ENCODE data around the gene NAA80. TPM values are rescaled to one million over a fixed set of nuclear protein-coding genes. Genes with fewer than 3 reads are reported as not detected.
"Not testable (repeated sequence)": the region's sequence is repeated elsewhere in the genome, so short reads cannot be mapped to it uniquely, and the experiment has no call there.

The NAA80 gene
- total RNA-seq, 1 donor from 2014 or later = 6.3 TPM

GRCh38 chr3:50316657-50317242 is 17.5 kb upstream of the NAA80 start:
- no peak overlapping the region for H2AFZ ChIP-seq (ENCODE audit: low read depth, low read length)
- H3K27ac ChIP-seq (ENCODE audit: low read depth, low read length) = no peak overlapping the region
- peak overlapping the region; percentile 55 for H3K4me2 ChIP-seq (ENCODE audit: low read length)
- H3K4me1 Mint-ChIP-seq (ENCODE audit: low read depth, unreplicated experiment) = peaks cover 16% of the 10 kb centered on the region
- H3K4me1 ChIP-seq (ENCODE audit: insufficient read depth, low read length) = peaks cover 24% of the 10 kb centered on the region
- peaks cover 22% of the 10 kb centered on the region for H3K36me3 Mint-ChIP-seq (ENCODE audit: low read depth, unreplicated experiment)
- FAIRE-seq (no peak), DNase-seq (ENCODE audit: low read depth) (peak; percentile 65)
- no peaks in the 10 kb centered on the region for H3K27me3 Mint-ChIP-seq (ENCODE audit: low read depth, unreplicated experiment)
- H3K9ac ChIP-seq (ENCODE audit: low read length) = peak overlapping the region; percentile 29
- H3K27ac Mint-ChIP-seq (ENCODE audit: unreplicated experiment) = no peak overlapping the region
- H3K27me3 ChIP-seq (ENCODE audit: insufficient read depth, low read length) = no peaks in the 10 kb centered on the region
- H3K4me3 Mint-ChIP-seq (ENCODE audit: unreplicated experiment) = no peak overlapping the region
- no peaks in the 10 kb centered on the region for H3K9me3 ChIP-seq (ENCODE audit: insufficient read depth, low read depth, low read length)
- no peak overlapping the region for H3K4me3 ChIP-seq (ENCODE audit: insufficient read depth, low read depth, low read length)
- H3K36me3 ChIP-seq (ENCODE audit: insufficient read depth, low read length) = peaks cover 8% of the 10 kb centered on the region
- H3K79me2 ChIP-seq (ENCODE audit: insufficient read depth, low read length) = peaks cover 40% of the 10 kb centered on the region
- no peaks in the 10 kb centered on the region for H3K9me3 Mint-ChIP-seq (ENCODE audit: unreplicated experiment)
- TF ChIP-seq EZH2 (IDR thresholded peaks at IDR 0.05; ENCODE audit: insufficient read depth, low read length) (no peak), CTCF (IDR thresholded peaks at IDR 0.05; ENCODE audit: insufficient read depth, low read depth, low read length) (no peak)
- peaks cover 58% of the 10 kb centered on the region for H4K20me1 ChIP-seq (ENCODE audit: insufficient read depth, low read length)

- Histone ChIP-seq H2AFZ (ENCODE audit: low read depth, low read length) (no peak overlapping the region), H4K20me1 (ENCODE audit: insufficient read depth, low read length) (peaks cover 48% of the 10 kb centered on the region), H3K27ac (ENCODE audit: low read depth, low read length) (no peak overlapping the region), H3K9ac (ENCODE audit: low read length) (no peak overlapping the region), H3K27me3 (ENCODE audit: insufficient read depth, low read length) (no peaks in the 10 kb centered on the region), H3K36me3 (ENCODE audit: insufficient read depth, low read length) (peaks cover 8% of the 10 kb centered on the region), H3K9me3 (ENCODE audit: insufficient read depth, low read depth, low read length) (no peaks in the 10 kb centered on the region), H3K4me3 (ENCODE audit: insufficient read depth, low read depth, low read length) (no peak overlapping the region), H3K79me2 (ENCODE audit: insufficient read depth, low read length) (peaks cover 27% of the 10 kb centered on the region), H3K4me1 (ENCODE audit: insufficient read depth, low read length) (peaks cover 14% of the 10 kb centered on the region), H3K4me2 (ENCODE audit: low read length) (no peak overlapping the region)
- Mint-ChIP-seq H3K27me3 (ENCODE audit: low read depth, unreplicated experiment) (no peaks in the 10 kb centered on the region), H3K4me3 (ENCODE audit: unreplicated experiment) (no peak overlapping the region), H3K36me3 (ENCODE audit: low read depth, unreplicated experiment) (peaks cover 19% of the 10 kb centered on the region), H3K9me3 (ENCODE audit: unreplicated experiment) (peaks cover under 1% of the 10 kb centered on the region), H3K4me1 (ENCODE audit: low read depth, unreplicated experiment) (peaks cover 11% of the 10 kb centered on the region), H3K27ac (ENCODE audit: unreplicated experiment) (no peak overlapping the region)
- DNase-seq (ENCODE audit: low read depth) (no peak), FAIRE-seq (no peak)
- no peak for TF ChIP-seq CTCF (IDR thresholded peaks at IDR 0.05; ENCODE audit: insufficient read depth, low read depth, low read length)
- TF ChIP-seq EZH2 (IDR thresholded peaks at IDR 0.05; ENCODE audit: insufficient read depth, low read length) = no peak
These were observed 15.6 kb upstream of the NAA80 start for GRCh38 chr3:50314816-50315215.

GRCh38 chr3:50314342-50314741 is 15.1 kb upstream of the NAA80 start:
- Mint-ChIP-seq H3K27ac (ENCODE audit: unreplicated experiment) (no peak overlapping the region), H3K27me3 (ENCODE audit: low read depth, unreplicated experiment) (no peaks in the 10 kb centered on the region), H3K4me1 (ENCODE audit: low read depth, unreplicated experiment) (peaks cover 8% of the 10 kb centered on the region), H3K36me3 (ENCODE audit: low read depth, unreplicated experiment) (peaks cover 21% of the 10 kb centered on the region), H3K4me3 (ENCODE audit: unreplicated experiment) (no peak overlapping the region), H3K9me3 (ENCODE audit: unreplicated experiment) (peaks cover 1% of the 10 kb centered on the region)
- Histone ChIP-seq H3K4me2 (ENCODE audit: low read length) (no peak overlapping the region), H3K79me2 (ENCODE audit: insufficient read depth, low read length) (peaks cover 22% of the 10 kb centered on the region), H3K27ac (ENCODE audit: low read depth, low read length) (no peak overlapping the region), H3K4me3 (ENCODE audit: insufficient read depth, low read depth, low read length) (no peak overlapping the region), H3K36me3 (ENCODE audit: insufficient read depth, low read length) (peaks cover 8% of the 10 kb centered on the region), H3K9me3 (ENCODE audit: insufficient read depth, low read depth, low read length) (no peaks in the 10 kb centered on the region), H3K9ac (ENCODE audit: low read length) (no peak overlapping the region), H2AFZ (ENCODE audit: low read depth, low read length) (no peak overlapping the region), H3K4me1 (ENCODE audit: insufficient read depth, low read length) (peaks cover 14% of the 10 kb centered on the region), H4K20me1 (ENCODE audit: insufficient read depth, low read length) (peaks cover 43% of the 10 kb centered on the region), H3K27me3 (ENCODE audit: insufficient read depth, low read length) (no peaks in the 10 kb centered on the region)
- TF ChIP-seq EZH2 (IDR thresholded peaks at IDR 0.05; ENCODE audit: insufficient read depth, low read length) (no peak), CTCF (IDR thresholded peaks at IDR 0.05; ENCODE audit: insufficient read depth, low read depth, low read length) (no peak)
- no peak for DNase-seq (ENCODE audit: low read depth)
- no peak for FAIRE-seq

GRCh38 chr3:50312041-50312440 is 12.8 kb upstream of the NAA80 start:
- H3K36me3 Mint-ChIP-seq (ENCODE audit: low read depth, unreplicated experiment) = peaks cover 14% of the 10 kb centered on the region
- H3K4me1 ChIP-seq (ENCODE audit: insufficient read depth, low read length); H3K79me2 ChIP-seq (ENCODE audit: insufficient read depth, low read length); H3K27me3 Mint-ChIP-seq (ENCODE audit: low read depth, unreplicated experiment); H3K4me1 Mint-ChIP-seq (ENCODE audit: low read depth, unreplicated experiment); H3K4me3 ChIP-seq (ENCODE audit: insufficient read depth, low read depth, low read length); H3K9me3 ChIP-seq (ENCODE audit: insufficient read depth, low read depth, low read length); H3K27ac ChIP-seq (ENCODE audit: low read depth, low read length); H2AFZ ChIP-seq (ENCODE audit: low read depth, low read length); H3K36me3 ChIP-seq (ENCODE audit: insufficient read depth, low read length); H3K4me2 ChIP-seq (ENCODE audit: low read length); H3K27me3 ChIP-seq (ENCODE audit: insufficient read depth, low read length); FAIRE-seq; DNase-seq (ENCODE audit: low read depth); H3K4me3 Mint-ChIP-seq (ENCODE audit: unreplicated experiment); H3K9me3 Mint-ChIP-seq (ENCODE audit: unreplicated experiment); H3K27ac Mint-ChIP-seq (ENCODE audit: unreplicated experiment); H3K9ac ChIP-seq (ENCODE audit: low read length): not testable (repeated sequence)
- peaks cover 22% of the 10 kb centered on the region for H4K20me1 ChIP-seq (ENCODE audit: insufficient read depth, low read length)

Measured in astrocyte (in vitro differentiated cells and primary cell).